Parathyroid adenoma (tissue), 2 donors: Measurements from ENCODE around the gene TOMM22.

Experiments used
- H2AFZ ChIP-seq: fragments of 300-600 bp; sonication (generic); one replicate; pipeline ENCODE4 v1.7.0; 2017; ENCODE audit warnings: antibody characterized with exemption, mild to moderate bottlenecking
- H3K27ac ChIP-seq: fragments of 300-600 bp; sonication (generic); one replicate; pipeline ENCODE4 v1.7.0; 2017
- H3K27me3 ChIP-seq: fragments of 300-600 bp; sonication (generic); one replicate; pipeline ENCODE4 v1.7.0; 2017; ENCODE audit warnings: low read length; ENCODE audit not compliant: control insufficient read depth, insufficient read depth
- H3K36me3 ChIP-seq: fragments of 300-600 bp; sonication (generic); one replicate; pipeline ENCODE4 v1.7.0; 2017; ENCODE audit warnings: low read length; ENCODE audit not compliant: control insufficient read depth, insufficient read depth
- H3K4me1 ChIP-seq: fragments of 300-600 bp; sonication (generic); one replicate; pipeline ENCODE4 v1.7.0; 2017; ENCODE audit warnings: control low read depth
- H3K4me2 ChIP-seq: fragments of 300-600 bp; sonication (generic); one replicate; pipeline ENCODE4 v1.7.0; 2017; ENCODE audit warnings: low read length
- H3K4me3 ChIP-seq: fragments of 300-600 bp; sonication (generic); one replicate; pipeline ENCODE4 v1.7.0; 2017; ENCODE audit warnings: low read depth, low read length
- H3K79me2 ChIP-seq: fragments of 300-600 bp; sonication (generic); one replicate; pipeline ENCODE4 v1.7.0; 2017; ENCODE audit warnings: control low read depth
- H3K9ac ChIP-seq: fragments of 300-600 bp; sonication (generic); one replicate; pipeline ENCODE4 v1.7.0; 2017; ENCODE audit warnings: mild to moderate bottlenecking
- H3K9me3 ChIP-seq: fragments of 300-600 bp; sonication (generic); one replicate; pipeline ENCODE4 v1.7.0; 2017; ENCODE audit warnings: low read length; ENCODE audit not compliant: control insufficient read depth
- TF ChIP-seq, protein P1 (sequence below): fragments of 300-600 bp; sonication (generic); IDR thresholded peaks from one replicate; pipeline ENCODE4 v1.7.0; 2017; ENCODE audit warnings: antibody characterized with exemption, mild to moderate bottlenecking
- donor health status: primary hyperparathyroidism.

The TOMM22 gene

DNA sequence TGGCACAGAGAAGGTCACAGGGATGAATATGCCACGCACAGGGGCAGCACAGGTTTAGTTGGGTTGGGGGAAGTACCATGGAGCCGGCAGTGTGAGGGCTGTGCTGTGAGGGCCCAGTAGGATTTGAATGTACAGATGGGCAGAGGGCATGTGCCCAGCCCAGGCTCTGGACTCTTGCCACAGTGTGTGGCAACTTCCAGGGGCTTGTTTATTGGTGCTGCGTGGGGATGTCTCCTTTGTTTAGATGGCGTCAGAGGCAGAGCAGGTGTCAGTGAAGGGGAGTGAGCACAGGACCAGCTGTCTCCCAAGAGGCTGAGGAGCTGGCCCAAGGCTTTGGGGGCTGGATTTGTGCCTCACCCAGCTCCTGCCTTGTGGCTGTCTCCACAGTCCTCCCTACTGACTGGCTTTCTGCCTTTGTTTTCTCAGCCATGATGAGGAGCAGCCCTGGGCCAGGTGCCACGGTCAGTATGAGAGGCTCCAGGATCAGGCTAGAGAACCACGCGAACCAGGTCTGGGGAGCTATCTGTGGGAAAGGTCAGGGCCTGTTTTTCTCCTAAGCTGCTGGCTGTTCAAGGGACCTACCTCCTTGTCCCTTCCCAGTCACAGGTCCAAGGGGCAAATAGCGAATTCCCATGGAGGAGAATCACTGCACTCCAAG is 52.1 kb downstream of the TOMM22 start:
- no peaks in the 10 kb centered on the region for H3K79me2 ChIP-seq
- H3K9ac ChIP-seq, result no peak overlapping the region
- H2AFZ ChIP-seq, result no peak overlapping the region
- H3K4me2 ChIP-seq, result no peak overlapping the region
- no peak overlapping the region for H3K4me3 ChIP-seq
- TF ChIP-seq, protein P1, sequence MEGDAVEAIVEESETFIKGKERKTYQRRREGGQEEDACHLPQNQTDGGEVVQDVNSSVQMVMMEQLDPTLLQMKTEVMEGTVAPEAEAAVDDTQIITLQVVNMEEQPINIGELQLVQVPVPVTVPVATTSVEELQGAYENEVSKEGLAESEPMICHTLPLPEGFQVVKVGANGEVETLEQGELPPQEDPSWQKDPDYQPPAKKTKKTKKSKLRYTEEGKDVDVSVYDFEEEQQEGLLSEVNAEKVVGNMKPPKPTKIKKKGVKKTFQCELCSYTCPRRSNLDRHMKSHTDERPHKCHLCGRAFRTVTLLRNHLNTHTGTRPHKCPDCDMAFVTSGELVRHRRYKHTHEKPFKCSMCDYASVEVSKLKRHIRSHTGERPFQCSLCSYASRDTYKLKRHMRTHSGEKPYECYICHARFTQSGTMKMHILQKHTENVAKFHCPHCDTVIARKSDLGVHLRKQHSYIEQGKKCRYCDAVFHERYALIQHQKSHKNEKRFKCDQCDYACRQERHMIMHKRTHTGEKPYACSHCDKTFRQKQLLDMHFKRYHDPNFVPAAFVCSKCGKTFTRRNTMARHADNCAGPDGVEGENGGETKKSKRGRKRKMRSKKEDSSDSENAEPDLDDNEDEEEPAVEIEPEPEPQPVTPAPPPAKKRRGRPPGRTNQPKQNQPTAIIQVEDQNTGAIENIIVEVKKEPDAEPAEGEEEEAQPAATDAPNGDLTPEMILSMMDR, result no peak
- H3K4me1 ChIP-seq, result no peaks in the 10 kb centered on the region
- no peaks in the 10 kb centered on the region for H3K9me3 ChIP-seq
- H3K27me3 ChIP-seq, result no peaks in the 10 kb centered on the region
- H3K27ac ChIP-seq, result no peak overlapping the region
- no peaks in the 10 kb centered on the region for H3K36me3 ChIP-seq

DNA sequence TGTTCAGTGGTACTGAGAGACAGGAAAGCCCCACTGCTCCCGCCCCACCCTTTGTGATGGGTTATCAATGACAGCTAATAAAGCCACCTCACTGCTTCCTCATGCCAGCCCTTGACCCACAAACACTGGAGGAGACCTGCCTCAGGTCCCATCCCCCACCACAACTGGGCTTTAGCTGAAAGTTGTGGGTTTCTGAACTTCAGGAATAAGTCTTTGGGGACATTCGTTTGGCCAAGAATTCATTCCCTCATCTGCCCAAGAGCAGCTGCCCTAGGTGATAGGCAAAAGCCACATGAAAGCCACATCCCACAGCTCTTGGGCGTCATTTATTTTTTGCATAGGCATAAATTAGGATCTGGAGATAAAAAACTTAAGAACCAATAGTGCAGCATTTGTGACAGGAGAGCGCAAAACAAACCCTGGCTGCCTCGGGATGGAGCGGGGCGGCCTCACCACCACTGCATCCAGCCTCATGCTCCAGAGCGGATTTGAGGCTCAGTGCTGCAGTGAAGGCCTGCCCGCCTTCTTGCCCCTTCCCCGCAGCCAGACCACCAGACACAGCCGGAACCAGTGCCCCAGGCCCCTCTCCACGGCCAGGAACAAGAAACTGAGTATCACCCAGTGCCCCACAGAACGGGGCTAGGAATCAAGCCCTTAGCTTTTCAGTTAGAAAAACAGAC is 52.8 kb downstream of the TOMM22 start:
- Histone ChIP-seq H3K4me2 (no peak overlapping the region), H3K27ac (no peak overlapping the region), H3K9me3 (no peaks in the 10 kb centered on the region), H3K79me2 (no peaks in the 10 kb centered on the region), H3K9ac (no peak overlapping the region), H3K4me3 (no peak overlapping the region), H3K36me3 (no peaks in the 10 kb centered on the region), H2AFZ (no peak overlapping the region), H3K27me3 (no peaks in the 10 kb centered on the region), H3K4me1 (no peaks in the 10 kb centered on the region)
- TF ChIP-seq, protein P1, result no peak
